MM.1S (cell line): ENCODE results near the gene AZIN2.

Source experiments
- DNase-seq: peaks from one replicate; pipeline ENCODE4 v3.0.0-alpha.2; 2015
- H2AFZ ChIP-seq: fragments of 300-600 bp; sonication (generic); 2 replicates; pipeline ENCODE4 v1.6.0; 2016; ENCODE audit warnings: antibody characterized with exemption, low read length
- H3F3A ChIP-seq: fragments of 300-600 bp; sonication (generic); 2 replicates; pipeline ENCODE4 v1.6.1; 2016; ENCODE audit warnings: mild to moderate bottlenecking, antibody characterized with exemption, low read length, moderate library complexity, mixed read lengths; ENCODE audit not compliant: insufficient read depth
- H3K27ac ChIP-seq: fragments of 300-600 bp; sonication (generic); 2 replicates; pipeline ENCODE4 v1.5.1; 2016; ENCODE audit warnings: mild to moderate bottlenecking, low read length
- H3K27me3 ChIP-seq: fragments of 300-600 bp; sonication (generic); replicated peaks from 2 replicates; pipeline ENCODE4 v1.6.0; 2016; ENCODE audit warnings: low read length; ENCODE audit not compliant: insufficient read depth
- H3K36me3 ChIP-seq: fragments of 300-600 bp; sonication (generic); replicated peaks from 2 replicates; pipeline ENCODE4 v1.6.1; 2016; ENCODE audit warnings: mild to moderate bottlenecking, low read length, mixed read lengths; ENCODE audit not compliant: insufficient read depth
- H3K4me1 ChIP-seq: fragments of 300-600 bp; sonication (generic); 2 replicates; pipeline ENCODE4 v1.6.1; 2016; ENCODE audit warnings: low read length, mixed read lengths
- H3K4me2 ChIP-seq: fragments of 300-600 bp; sonication (generic); 2 replicates; pipeline ENCODE4 v1.6.0; 2016; ENCODE audit warnings: low read depth, low read length
- H3K4me3 ChIP-seq: fragments of 300-600 bp; sonication (generic); 2 replicates; pipeline ENCODE4 v1.5.1; 2016; ENCODE audit warnings: low read length, mixed read lengths
- H3K79me2 ChIP-seq: fragments of 300-600 bp; sonication (generic); 2 replicates; pipeline ENCODE4 v1.6.1; 2016; ENCODE audit warnings: mixed run types, low read length, mixed read lengths
- H3K9ac ChIP-seq: fragments of 300-600 bp; sonication (generic); 2 replicates; pipeline ENCODE4 v1.6.1; 2016; ENCODE audit warnings: low read length, mixed read lengths
- H3K9me2 ChIP-seq: fragments of 300-600 bp; sonication (generic); replicated peaks from 2 replicates; pipeline ENCODE4 v1.6.1; 2016; ENCODE audit warnings: mild to moderate bottlenecking, low read length, mixed read lengths; ENCODE audit not compliant: insufficient read depth
- H3K9me3 ChIP-seq: fragments of 300-600 bp; sonication (generic); replicated peaks from 2 replicates; pipeline ENCODE4 v1.6.1; 2016; ENCODE audit warnings: mild to moderate bottlenecking, low read length, mixed read lengths; ENCODE audit not compliant: insufficient read depth
- H4K20me1 ChIP-seq: fragments of 300-600 bp; sonication (generic); 2 replicates; pipeline ENCODE4 v1.6.1; 2016; ENCODE audit warnings: mild to moderate bottlenecking, low read length, moderate library complexity, mixed read lengths; ENCODE audit not compliant: insufficient read depth
- CTCF ChIP-seq: fragments of 300-600 bp; sonication (generic); IDR thresholded peaks from 2 replicates; pipeline ENCODE4 v1.5.1; 2016; ENCODE audit warnings: antibody characterized with exemption, low read length, mixed read lengths
- EZH2 ChIP-seq: fragments of 300-600 bp; sonication (generic); optimal IDR thresholded peaks from 2 replicates; pipeline ENCODE3; 2017; ENCODE audit warnings: low read depth, mild to moderate bottlenecking, antibody characterized with exemption, low read length, mixed read lengths
- EZH2phosphoT487 ChIP-seq: fragments of 300-600 bp; sonication (generic); IDR thresholded peaks from 2 replicates; pipeline ENCODE4 v1.6.1; 2018; ENCODE audit warnings: antibody characterized with exemption, low read length

Gene AZIN2

GRCh38 chr1:33080885-33081553 is at the start of gene AZIN2:
AZIN2 (plus strand) TSS chr1:33081153; CDS start chr1:33082250, 1,097 bp downstream.
- Histone ChIP-seq H3K4me1 (peaks cover 4% of the 10 kb centered on the region; the same call in 1 of the 2 replicates), H2AFZ (peak within 1 kb of the TSS; percentile 91), H3K9ac (peak within 1 kb of the TSS; percentile 60; the same call in 1 of the 2 replicates), H4K20me1 (no peaks in the 10 kb centered on the region), H3K27ac (no peak within 1 kb of the TSS), H3K36me3 (no peaks in the 10 kb centered on the region), H3K27me3 (peaks cover 5% of the 10 kb centered on the region; the same call in 1 of the 2 replicates), H3F3A (no peaks in the 10 kb centered on the region), H3K9me2 (no peaks in the 10 kb centered on the region), H3K4me3 (peak within 1 kb of the TSS; percentile 79), H3K79me2 (no peaks in the 10 kb centered on the region), H3K9me3 (no peaks in the 10 kb centered on the region), H3K4me2 (peak within 1 kb of the TSS; percentile 95)
- DNase-seq, result peak; percentile 96
- TF ChIP-seq EZH2phosphoT487 (no peak), CTCF (no peak), EZH2 (no peak)

DNA sequence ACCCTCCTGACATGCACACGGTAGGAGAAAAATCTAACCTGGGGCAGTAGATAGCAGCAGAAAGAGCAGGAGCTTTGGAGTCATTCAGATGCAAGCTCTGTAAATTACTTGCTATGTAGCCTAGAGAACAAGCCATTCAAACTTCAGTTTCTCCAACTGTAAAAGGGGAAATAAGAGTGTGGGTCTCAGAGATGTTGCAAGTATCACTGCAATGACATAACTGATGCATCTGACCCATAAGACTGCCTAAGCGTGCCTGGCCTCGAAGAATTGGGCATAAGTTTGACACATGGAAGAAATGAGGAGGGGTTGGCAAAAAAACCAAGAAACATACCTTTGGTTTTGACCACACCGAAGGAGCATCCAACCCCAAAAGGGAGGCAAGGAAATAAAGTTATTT is 49.4 kb upstream of the AZIN2 start:
- no peak overlapping the region for H3K4me2 ChIP-seq
- no peaks in the 10 kb centered on the region; the same call in 1 of the 2 replicates for H3K36me3 ChIP-seq
- no peaks in the 10 kb centered on the region for H3F3A ChIP-seq
- TF ChIP-seq EZH2phosphoT487 (no peak), CTCF (no peak), EZH2 (no peak)
- H3K4me3 ChIP-seq, result no peak overlapping the region
- no peaks in the 10 kb centered on the region for H3K9me3 ChIP-seq
- H2AFZ ChIP-seq, result no peak overlapping the region
- no peaks in the 10 kb centered on the region for H3K27me3 ChIP-seq
- H3K9ac ChIP-seq, result no peak overlapping the region
- H4K20me1 ChIP-seq, result peaks cover 24% of the 10 kb centered on the region
- no peak for DNase-seq
- peaks cover 7% of the 10 kb centered on the region for H3K4me1 ChIP-seq
- peaks cover 100% of the 10 kb centered on the region for H3K79me2 ChIP-seq
- H3K9me2 ChIP-seq, result no peaks in the 10 kb centered on the region
- no peak overlapping the region for H3K27ac ChIP-seq

DNA sequence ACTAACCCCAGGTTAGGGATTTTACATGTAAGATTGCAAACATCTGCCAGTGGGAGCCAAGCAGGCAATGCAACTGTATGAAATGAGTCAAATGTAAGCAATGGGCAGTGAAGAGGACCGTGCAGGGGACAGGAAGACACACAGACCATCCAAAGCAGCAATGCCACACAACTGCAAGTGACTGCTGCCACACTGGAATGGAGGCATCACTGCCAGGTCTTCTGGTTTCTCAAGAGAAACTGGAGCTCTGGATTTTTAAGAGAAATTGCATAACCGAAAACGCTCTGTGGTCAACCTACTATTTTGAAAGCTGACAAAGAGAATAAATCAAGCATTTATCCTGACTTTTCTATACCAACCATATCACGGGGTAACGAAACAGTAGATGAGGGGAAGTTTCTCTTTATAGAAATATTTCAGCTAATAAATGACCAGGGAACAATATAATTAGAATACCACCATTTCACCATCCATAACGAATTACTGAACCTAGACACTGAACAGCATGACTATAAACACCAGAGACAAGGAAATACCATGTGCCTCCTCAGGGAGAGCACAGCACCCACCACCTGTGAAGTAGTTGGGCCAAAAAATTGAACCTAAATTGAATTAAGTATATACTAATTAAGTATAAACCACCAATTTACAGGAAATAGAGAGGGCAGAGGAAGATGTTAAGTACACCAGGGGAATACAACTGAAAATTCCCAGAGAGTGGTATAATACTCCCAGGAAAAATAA is 48.7 kb upstream of the AZIN2 start:
- Histone ChIP-seq H3K27me3 (no peaks in the 10 kb centered on the region), H3K4me3 (no peak overlapping the region), H3K4me1 (peaks cover 11% of the 10 kb centered on the region), H3K4me2 (no peak overlapping the region), H3K9me3 (no peaks in the 10 kb centered on the region), H3K79me2 (peaks cover 94% of the 10 kb centered on the region), H4K20me1 (peaks cover 24% of the 10 kb centered on the region), H3K36me3 (no peaks in the 10 kb centered on the region; the same call in 1 of the 2 replicates), H3K27ac (no peak overlapping the region), H2AFZ (no peak overlapping the region), H3F3A (no peaks in the 10 kb centered on the region), H3K9ac (no peak overlapping the region), H3K9me2 (no peaks in the 10 kb centered on the region)
- no peak for DNase-seq
- TF ChIP-seq EZH2phosphoT487 (no peak), CTCF (no peak), EZH2 (no peak)
